HepG2 (cell line): ENCODE results near the gene ZNF563. TPM values are rescaled to one million over a fixed set of nuclear protein-coding genes. Genes with fewer than 3 reads are reported as not detected.

Source experiments
- ADNP ChIP-seq: sonication (generic); formaldehyde crosslinking; IDR thresholded peaks from 2 replicates; pipeline ENCODE4 v1.4.0; 2020; ENCODE audit warnings: missing genetic modification reagents
- DNMT1 ChIP-seq: sonication (generic); formaldehyde crosslinking; IDR thresholded peaks from 2 replicates; pipeline ENCODE4 v1.5.1; 2020; ENCODE audit warnings: mild to moderate bottlenecking, missing genetic modification reagents
- FIP1L1 ChIP-seq: fragments of 200-400 bp; formaldehyde crosslinking; IDR thresholded peaks from 2 replicates; pipeline ENCODE4 v1.6.1; 2018; ENCODE audit warnings: low read depth, mild to moderate bottlenecking, low read length, moderate library complexity, borderline replicate concordance; ENCODE audit not compliant: insufficient read depth
- MIER2 ChIP-seq: IDR thresholded peaks from 2 replicates; pipeline ENCODE4 v1.6.1; 2016; ENCODE audit warnings: missing biosample characterization, missing genetic modification reagents
- SIN3B ChIP-seq: fragments of 150-350 bp; IDR thresholded peaks from 2 replicates; pipeline ENCODE4 v1.6.1; 2014; ENCODE audit warnings: low read length
- TBX3 ChIP-seq: fragments of 450-650 bp; IDR thresholded peaks from 2 replicates; pipeline ENCODE4 v1.6.1; 2017; ENCODE audit warnings: antibody characterized with exemption, mild to moderate bottlenecking, inconsistent platforms, borderline replicate concordance
- TRIM24 ChIP-seq: sonication (generic); formaldehyde crosslinking; IDR thresholded peaks from 2 replicates; pipeline ENCODE4 v1.8.0; 2022; ENCODE audit warnings: mild to moderate bottlenecking, missing genetic modification reagents
- ZNF567 ChIP-seq: sonication (generic); formaldehyde crosslinking; IDR thresholded peaks from 2 replicates; pipeline ENCODE4 v1.8.1; 2023; ENCODE audit warnings: mild to moderate bottlenecking, missing genetic modification reagents, borderline replicate concordance
- ZNF598 ChIP-seq: sonication (generic); formaldehyde crosslinking; IDR thresholded peaks from 2 replicates; pipeline ENCODE4 v1.5.1; 2020; ENCODE audit warnings: mild to moderate bottlenecking, missing genetic modification reagents, borderline replicate concordance
- ZNF775 ChIP-seq: sonication (generic); formaldehyde crosslinking; IDR thresholded peaks from 2 replicates; pipeline ENCODE4 v1.4.0; 2020; ENCODE audit warnings: missing genetic modification reagents, mild to moderate bottlenecking, moderate library complexity, borderline replicate concordance
- polyA plus RNA-seq, 8 experiments: library from polyadenylated mRNA; depleted of rRNA in 3 of 8; stranded (reverse) in 7 of 8; unstranded in 1 of 8; fragments of >200 nt; fragmentation: Illumina TruSeq in 4 of 8; extraction: Trizol in 4 of 8; gene quantifications; 2 replicates each; pipeline versions ENCODE4 v1.2.1 to v1.2.3, GENCODE V29; 2011 to 2016; ENCODE audit warnings: low read depth in 4 of 8, missing spikeins in 1 of 8, mixed read lengths in 1 of 8; ENCODE audit not compliant: insufficient read depth in 1 of 8
- total RNA-seq, 5 experiments: library from RNA; depleted of rRNA; stranded (reverse); fragments of >200 nt; fragmentation: Illumina TruSeq; extraction: Trizol; gene quantifications; 2 replicates each; pipeline ENCODE4 v1.2.3, GENCODE V29; 2016; ENCODE audit warnings: low read depth in 1 of 5
- TF ChIP-seq, protein P1 (sequence below): sonication (generic); formaldehyde crosslinking; IDR thresholded peaks from 2 replicates; pipeline ENCODE4 v1.8.0; 2022; ENCODE audit warnings: low read depth, missing genetic modification reagents
- TF ChIP-seq, protein P2 (sequence below): sonication (generic); formaldehyde crosslinking; IDR thresholded peaks from 2 replicates; pipeline ENCODE4 v1.4.0; 2020; ENCODE audit warnings: missing genetic modification reagents
- TF ChIP-seq, protein P3 (sequence below): sonication (generic); formaldehyde crosslinking; IDR thresholded peaks from 2 replicates; pipeline ENCODE4 v1.8.0; 2022; ENCODE audit warnings: missing genetic modification reagents, mild to moderate bottlenecking, borderline replicate concordance
- TF ChIP-seq, protein P4 (sequence below): sonication (generic); formaldehyde crosslinking; IDR thresholded peaks from 2 replicates; pipeline ENCODE4 v1.5.1; 2020; ENCODE audit warnings: mild to moderate bottlenecking, missing genetic modification reagents, moderate library complexity
- TF ChIP-seq, protein P5 (sequence below): IDR thresholded peaks from 2 replicates; pipeline ENCODE4 v1.6.1; 2018; ENCODE audit warnings: missing genetic modification reagents, mild to moderate bottlenecking, missing compliant biosample characterization

The ZNF563 gene
- total and polyA plus RNA-seq, 2 of the 13 experiments (the other 11 are each of a cell fraction or from before 2014, with no cell fraction given): 7.5 to 19.5 TPM

DNA sequence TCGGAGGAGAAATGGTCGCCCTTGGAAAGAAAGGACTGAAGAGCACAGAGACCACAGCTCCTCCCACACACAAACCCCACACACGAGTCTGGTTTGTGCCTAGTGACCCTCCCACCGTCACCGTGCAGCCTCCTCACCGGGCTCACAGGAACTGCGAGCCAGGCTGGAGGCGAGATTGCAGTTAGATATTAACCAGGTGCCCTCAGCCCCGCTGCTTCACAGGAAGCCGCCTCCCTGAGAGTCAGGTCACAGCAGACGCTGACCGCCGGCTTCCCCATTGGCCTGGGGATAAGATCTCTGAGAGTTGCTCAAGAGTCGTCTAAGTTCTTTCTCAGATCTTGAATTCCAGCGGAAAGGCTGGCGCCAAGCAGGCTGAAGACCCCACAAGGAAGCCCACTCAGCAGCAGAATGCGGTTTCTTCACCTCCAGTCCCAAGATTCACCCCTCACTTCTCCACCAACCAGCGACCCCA is 39.6 kb downstream of the ZNF563 start (continued):
- TF ChIP-seq FIP1L1: no peak
- TF ChIP-seq ZNF598 (CRISPR knock-in tag): no peak
- TF ChIP-seq MIER2 (CRISPR knock-in tag): no peak
- TF ChIP-seq TBX3: no peak
- TF ChIP-seq, protein P1, sequence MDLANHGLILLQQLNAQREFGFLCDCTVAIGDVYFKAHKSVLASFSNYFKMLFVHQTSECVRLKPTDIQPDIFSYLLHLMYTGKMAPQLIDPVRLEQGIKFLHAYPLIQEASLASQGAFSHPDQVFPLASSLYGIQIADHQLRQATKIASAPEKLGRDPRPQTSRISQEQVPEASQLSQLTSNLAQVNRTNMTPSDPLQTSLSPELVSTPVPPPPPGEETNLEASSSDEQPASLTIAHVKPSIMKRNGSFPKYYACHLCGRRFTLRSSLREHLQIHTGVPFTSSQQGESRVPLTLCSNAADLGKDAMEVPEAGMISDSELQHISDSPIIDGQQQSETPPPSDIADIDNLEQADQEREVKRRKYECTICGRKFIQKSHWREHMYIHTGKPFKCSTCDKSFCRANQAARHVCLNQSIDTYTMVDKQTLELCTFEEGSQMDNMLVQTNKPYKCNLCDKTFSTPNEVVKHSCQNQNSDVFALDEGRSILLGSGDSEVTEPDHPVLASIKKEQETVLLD (CRISPR knock-in tag): no peak
- no peak for TF ChIP-seq ZNF775 (CRISPR knock-in tag)
- TF ChIP-seq ADNP: no peak
- TF ChIP-seq DNMT1 (CRISPR knock-in tag): no peak
- TF ChIP-seq, protein P2, sequence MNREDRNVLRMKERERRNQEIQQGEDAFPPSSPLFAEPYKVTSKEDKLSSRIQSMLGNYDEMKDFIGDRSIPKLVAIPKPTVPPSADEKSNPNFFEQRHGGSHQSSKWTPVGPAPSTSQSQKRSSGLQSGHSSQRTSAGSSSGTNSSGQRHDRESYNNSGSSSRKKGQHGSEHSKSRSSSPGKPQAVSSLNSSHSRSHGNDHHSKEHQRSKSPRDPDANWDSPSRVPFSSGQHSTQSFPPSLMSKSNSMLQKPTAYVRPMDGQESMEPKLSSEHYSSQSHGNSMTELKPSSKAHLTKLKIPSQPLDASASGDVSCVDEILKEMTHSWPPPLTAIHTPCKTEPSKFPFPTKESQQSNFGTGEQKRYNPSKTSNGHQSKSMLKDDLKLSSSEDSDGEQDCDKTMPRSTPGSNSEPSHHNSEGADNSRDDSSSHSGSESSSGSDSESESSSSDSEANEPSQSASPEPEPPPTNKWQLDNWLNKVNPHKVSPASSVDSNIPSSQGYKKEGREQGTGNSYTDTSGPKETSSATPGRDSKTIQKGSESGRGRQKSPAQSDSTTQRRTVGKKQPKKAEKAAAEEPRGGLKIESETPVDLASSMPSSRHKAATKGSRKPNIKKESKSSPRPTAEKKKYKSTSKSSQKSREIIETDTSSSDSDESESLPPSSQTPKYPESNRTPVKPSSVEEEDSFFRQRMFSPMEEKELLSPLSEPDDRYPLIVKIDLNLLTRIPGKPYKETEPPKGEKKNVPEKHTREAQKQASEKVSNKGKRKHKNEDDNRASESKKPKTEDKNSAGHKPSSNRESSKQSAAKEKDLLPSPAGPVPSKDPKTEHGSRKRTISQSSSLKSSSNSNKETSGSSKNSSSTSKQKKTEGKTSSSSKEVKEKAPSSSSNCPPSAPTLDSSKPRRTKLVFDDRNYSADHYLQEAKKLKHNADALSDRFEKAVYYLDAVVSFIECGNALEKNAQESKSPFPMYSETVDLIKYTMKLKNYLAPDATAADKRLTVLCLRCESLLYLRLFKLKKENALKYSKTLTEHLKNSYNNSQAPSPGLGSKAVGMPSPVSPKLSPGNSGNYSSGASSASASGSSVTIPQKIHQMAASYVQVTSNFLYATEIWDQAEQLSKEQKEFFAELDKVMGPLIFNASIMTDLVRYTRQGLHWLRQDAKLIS (CRISPR knock-in tag): no peak
- no peak for TF ChIP-seq ZNF567 (CRISPR knock-in tag)
- TF ChIP-seq, protein P3, sequence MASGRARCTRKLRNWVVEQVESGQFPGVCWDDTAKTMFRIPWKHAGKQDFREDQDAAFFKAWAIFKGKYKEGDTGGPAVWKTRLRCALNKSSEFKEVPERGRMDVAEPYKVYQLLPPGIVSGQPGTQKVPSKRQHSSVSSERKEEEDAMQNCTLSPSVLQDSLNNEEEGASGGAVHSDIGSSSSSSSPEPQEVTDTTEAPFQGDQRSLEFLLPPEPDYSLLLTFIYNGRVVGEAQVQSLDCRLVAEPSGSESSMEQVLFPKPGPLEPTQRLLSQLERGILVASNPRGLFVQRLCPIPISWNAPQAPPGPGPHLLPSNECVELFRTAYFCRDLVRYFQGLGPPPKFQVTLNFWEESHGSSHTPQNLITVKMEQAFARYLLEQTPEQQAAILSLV (CRISPR knock-in tag): no peak
- TF ChIP-seq, protein P4, sequence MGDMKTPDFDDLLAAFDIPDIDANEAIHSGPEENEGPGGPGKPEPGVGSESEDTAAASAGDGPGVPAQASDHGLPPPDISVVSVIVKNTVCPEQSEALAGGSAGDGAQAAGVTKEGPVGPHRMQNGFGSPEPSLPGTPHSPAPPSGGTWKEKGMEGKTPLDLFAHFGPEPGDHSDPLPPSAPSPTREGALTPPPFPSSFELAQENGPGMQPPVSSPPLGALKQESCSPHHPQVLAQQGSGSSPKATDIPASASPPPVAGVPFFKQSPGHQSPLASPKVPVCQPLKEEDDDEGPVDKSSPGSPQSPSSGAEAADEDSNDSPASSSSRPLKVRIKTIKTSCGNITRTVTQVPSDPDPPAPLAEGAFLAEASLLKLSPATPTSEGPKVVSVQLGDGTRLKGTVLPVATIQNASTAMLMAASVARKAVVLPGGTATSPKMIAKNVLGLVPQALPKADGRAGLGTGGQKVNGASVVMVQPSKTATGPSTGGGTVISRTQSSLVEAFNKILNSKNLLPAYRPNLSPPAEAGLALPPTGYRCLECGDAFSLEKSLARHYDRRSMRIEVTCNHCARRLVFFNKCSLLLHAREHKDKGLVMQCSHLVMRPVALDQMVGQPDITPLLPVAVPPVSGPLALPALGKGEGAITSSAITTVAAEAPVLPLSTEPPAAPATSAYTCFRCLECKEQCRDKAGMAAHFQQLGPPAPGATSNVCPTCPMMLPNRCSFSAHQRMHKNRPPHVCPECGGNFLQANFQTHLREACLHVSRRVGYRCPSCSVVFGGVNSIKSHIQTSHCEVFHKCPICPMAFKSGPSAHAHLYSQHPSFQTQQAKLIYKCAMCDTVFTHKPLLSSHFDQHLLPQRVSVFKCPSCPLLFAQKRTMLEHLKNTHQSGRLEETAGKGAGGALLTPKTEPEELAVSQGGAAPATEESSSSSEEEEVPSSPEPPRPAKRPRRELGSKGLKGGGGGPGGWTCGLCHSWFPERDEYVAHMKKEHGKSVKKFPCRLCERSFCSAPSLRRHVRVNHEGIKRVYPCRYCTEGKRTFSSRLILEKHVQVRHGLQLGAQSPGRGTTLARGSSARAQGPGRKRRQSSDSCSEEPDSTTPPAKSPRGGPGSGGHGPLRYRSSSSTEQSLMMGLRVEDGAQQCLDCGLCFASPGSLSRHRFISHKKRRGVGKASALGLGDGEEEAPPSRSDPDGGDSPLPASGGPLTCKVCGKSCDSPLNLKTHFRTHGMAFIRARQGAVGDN (CRISPR knock-in tag): peak; percentile 66
- TF ChIP-seq, protein P5, sequence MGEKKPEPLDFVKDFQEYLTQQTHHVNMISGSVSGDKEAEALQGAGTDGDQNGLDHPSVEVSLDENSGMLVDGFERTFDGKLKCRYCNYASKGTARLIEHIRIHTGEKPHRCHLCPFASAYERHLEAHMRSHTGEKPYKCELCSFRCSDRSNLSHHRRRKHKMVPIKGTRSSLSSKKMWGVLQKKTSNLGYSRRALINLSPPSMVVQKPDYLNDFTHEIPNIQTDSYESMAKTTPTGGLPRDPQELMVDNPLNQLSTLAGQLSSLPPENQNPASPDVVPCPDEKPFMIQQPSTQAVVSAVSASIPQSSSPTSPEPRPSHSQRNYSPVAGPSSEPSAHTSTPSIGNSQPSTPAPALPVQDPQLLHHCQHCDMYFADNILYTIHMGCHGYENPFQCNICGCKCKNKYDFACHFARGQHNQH: peak; percentile 79; the same call in 1 of the 2 replicates
- TF ChIP-seq TRIM24: no peak
- TF ChIP-seq SIN3B: no peak
